Esophagus squamous epithelium (tissue), 5 donors: ENCODE results near the gene SLC15A4. TPM values are rescaled to one million over a fixed set of nuclear protein-coding genes. Genes with fewer than 3 reads are reported as not detected.

Source experiments
- DNase-seq: peaks from one replicate; lab custom pipeline; 2025; lab: John Stamatoyannopoulos, UW
- H3K27ac ChIP-seq, 4 donors: fragments of 200-600 bp; sonication (generic); one replicate each; pipeline ENCODE4 v1.5.1; 2016 to 2019; ENCODE audit warnings: mild to moderate bottlenecking in 1 of 4
- H3K27me3 ChIP-seq, 4 donors: fragments of 200-600 bp; sonication (generic); 1 replicate in 3 of 4; 2 replicates in 1 of 4; pipeline versions ENCODE4 v1.5.1 to v1.6.0; 2017 to 2021; ENCODE audit warnings: antibody characterized with exemption in 1 of 4
- H3K36me3 ChIP-seq, 3 donors: fragments of 200-600 bp; sonication (generic); one replicate each; pipeline ENCODE4 v1.5.1; 2016 to 2019
- H3K4me1 ChIP-seq, 3 donors: fragments of 200-600 bp; sonication (generic); one replicate each; pipeline ENCODE4 v1.5.1; 2017 to 2019
- H3K4me3 ChIP-seq, 4 donors: fragments of 200-600 bp; sonication (generic); 1 replicate in 3 of 4; 2 replicates in 1 of 4; pipeline ENCODE4 v1.5.1; 2016 to 2019; ENCODE audit warnings: mild to moderate bottlenecking in 2 of 4, moderate library complexity in 1 of 4
- H3K9me3 ChIP-seq, 3 donors: fragments of 200-600 bp; sonication (generic); one replicate each; pipeline ENCODE4 v1.5.1; 2016 to 2019
- POLR2A ChIP-seq, 4 donors: fragments of 450-650 bp; IDR thresholded peaks; one replicate each; pipeline ENCODE4 v1.6.1; 2017; ENCODE audit warnings: antibody characterized with exemption in 4 of 4, mild to moderate bottlenecking in 4 of 4, moderate library complexity in 3 of 4
- WGBS, 2 donors: methylation state at CpG; one replicate each; pipeline ENCODE4 v1.1.5; 2018; 5-methylcytosine and 5-hydroxymethylcytosine counted together
- intact Hi-C: fragments of 100-400 bp; cut with DNase I; formaldehyde crosslinking; loops from one replicate; pipeline ENCODE4 v1.15.0; 2022
- total RNA-seq, 4 donors: library from RNA; depleted of rRNA; stranded (reverse); fragments of >200 nt; gene quantifications; one replicate each; pipeline ENCODE4 v1.1.0, GENCODE V29; 2016
- TF ChIP-seq, protein P1 (sequence below), 6 experiments: fragments of 450-650 bp in 4 of 6; fragments of 200-600 bp in 2 of 6; sonication (generic) in 2 of 6; IDR thresholded peaks; one replicate each; pipeline ENCODE4 v1.5.1; 2016 to 2019; ENCODE audit warnings: antibody characterized with exemption in 6 of 6, mild to moderate bottlenecking in 4 of 6, moderate library complexity in 4 of 6
- donor health status: DM: yes; HTN: yes; CAD: no.

The SLC15A4 gene
- total RNA-seq, 4 donors from 2014 or later: 13.5 to 38.1 (median 26.8) TPM

DNA sequence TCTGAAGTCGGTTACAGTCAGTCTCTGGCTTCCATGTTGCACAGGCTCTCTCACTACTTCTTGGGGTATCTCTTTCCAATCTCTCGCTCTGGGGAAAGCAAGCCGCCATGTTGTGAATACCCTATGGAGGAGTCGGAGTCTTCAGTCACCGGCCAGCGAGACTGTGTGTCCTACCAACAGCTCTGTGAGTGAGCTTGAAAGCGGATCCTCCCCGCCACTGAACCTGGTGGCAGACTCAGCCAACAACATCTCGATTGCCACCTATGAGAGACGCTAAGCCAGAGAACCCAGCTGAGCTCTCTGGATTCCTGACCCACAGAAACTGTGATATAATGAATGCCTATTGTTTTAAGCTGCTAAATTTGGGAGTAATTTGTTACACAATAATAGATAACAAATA, 51.5 kb downstream of the SLC15A4 start:
- intact Hi-C loops: no loop called here
- Histone ChIP-seq H3K9me3 (no peaks in the 10 kb centered on the region), H3K27me3 (peaks cover 0 to 21% (median 0%) of the 10 kb centered on the region in 4 donors), H3K36me3 (no peaks in the 10 kb centered on the region), H3K4me1 (no peaks in the 10 kb centered on the region), H3K27ac (no peak overlapping the region), H3K4me3 (no peak overlapping the region)
- no peak for DNase-seq
- WGBS, 2 donors: 88 to 94% methylated on average over 7 to 8 of the region's 10 CpGs
- no peak for TF ChIP-seq POLR2A (IDR thresholded peaks at IDR 0.05)
- TF ChIP-seq, protein P1, sequence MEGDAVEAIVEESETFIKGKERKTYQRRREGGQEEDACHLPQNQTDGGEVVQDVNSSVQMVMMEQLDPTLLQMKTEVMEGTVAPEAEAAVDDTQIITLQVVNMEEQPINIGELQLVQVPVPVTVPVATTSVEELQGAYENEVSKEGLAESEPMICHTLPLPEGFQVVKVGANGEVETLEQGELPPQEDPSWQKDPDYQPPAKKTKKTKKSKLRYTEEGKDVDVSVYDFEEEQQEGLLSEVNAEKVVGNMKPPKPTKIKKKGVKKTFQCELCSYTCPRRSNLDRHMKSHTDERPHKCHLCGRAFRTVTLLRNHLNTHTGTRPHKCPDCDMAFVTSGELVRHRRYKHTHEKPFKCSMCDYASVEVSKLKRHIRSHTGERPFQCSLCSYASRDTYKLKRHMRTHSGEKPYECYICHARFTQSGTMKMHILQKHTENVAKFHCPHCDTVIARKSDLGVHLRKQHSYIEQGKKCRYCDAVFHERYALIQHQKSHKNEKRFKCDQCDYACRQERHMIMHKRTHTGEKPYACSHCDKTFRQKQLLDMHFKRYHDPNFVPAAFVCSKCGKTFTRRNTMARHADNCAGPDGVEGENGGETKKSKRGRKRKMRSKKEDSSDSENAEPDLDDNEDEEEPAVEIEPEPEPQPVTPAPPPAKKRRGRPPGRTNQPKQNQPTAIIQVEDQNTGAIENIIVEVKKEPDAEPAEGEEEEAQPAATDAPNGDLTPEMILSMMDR (IDR thresholded peaks at IDR 0.05): no peak

DNA sequence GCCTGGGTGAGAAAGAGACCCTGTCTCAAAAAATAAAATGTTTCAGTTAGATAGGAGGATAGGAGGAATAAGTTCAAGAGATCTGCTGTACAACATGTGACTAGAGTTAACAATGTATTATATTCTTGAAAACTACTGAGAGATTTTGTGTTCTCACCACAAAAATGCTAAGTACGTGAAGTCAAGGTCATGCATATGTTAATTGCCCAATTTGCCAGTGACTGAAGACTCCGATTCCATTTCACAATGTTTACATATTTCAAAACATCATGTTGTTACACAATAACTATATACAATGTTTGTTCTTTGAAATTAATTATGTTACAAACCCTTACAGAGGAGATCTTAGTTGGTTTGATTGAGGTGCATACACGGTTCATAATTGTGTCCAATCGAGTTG, 52.1 kb downstream of the SLC15A4 start:
- no peak for DNase-seq
- no peak for TF ChIP-seq POLR2A (IDR thresholded peaks at IDR 0.05)
- TF ChIP-seq, protein P1 (IDR thresholded peaks at IDR 0.05): no peak
- intact Hi-C loops: no loop called here
- H3K4me3 ChIP-seq: no peak overlapping the region
- H3K27me3 ChIP-seq: peaks cover 0 to 27% (median 0%) of the 10 kb centered on the region in 4 donors
- WGBS, 2 donors: 55 to 77% methylated on average over 4 of the region's 4 CpGs
- no peaks in the 10 kb centered on the region for H3K36me3 ChIP-seq
- no peak overlapping the region for H3K27ac ChIP-seq
- H3K4me1 ChIP-seq: no peaks in the 10 kb centered on the region
- no peaks in the 10 kb centered on the region for H3K9me3 ChIP-seq

GRCh38 chr12:128767518-128767917, 56.2 kb downstream of the SLC15A4 start:
- intact Hi-C loops: no loop called here
- TF ChIP-seq POLR2A (IDR thresholded peaks at IDR 0.05): no peak
- TF ChIP-seq, protein P1 (IDR thresholded peaks at IDR 0.05): no peak
- DNase-seq: no peak
- H3K9me3 ChIP-seq: no peaks in the 10 kb centered on the region
- H3K27ac ChIP-seq: no peak overlapping the region
- peaks cover 0 to 55% (median 0%) of the 10 kb centered on the region in 4 donors for H3K27me3 ChIP-seq
- no peaks in the 10 kb centered on the region for H3K4me1 ChIP-seq
- WGBS, 2 donors: 32 to 41% methylated on average over 9 of the region's 9 CpGs
- no peak overlapping the region for H3K4me3 ChIP-seq
- no peaks in the 10 kb centered on the region for H3K36me3 ChIP-seq

DNA sequence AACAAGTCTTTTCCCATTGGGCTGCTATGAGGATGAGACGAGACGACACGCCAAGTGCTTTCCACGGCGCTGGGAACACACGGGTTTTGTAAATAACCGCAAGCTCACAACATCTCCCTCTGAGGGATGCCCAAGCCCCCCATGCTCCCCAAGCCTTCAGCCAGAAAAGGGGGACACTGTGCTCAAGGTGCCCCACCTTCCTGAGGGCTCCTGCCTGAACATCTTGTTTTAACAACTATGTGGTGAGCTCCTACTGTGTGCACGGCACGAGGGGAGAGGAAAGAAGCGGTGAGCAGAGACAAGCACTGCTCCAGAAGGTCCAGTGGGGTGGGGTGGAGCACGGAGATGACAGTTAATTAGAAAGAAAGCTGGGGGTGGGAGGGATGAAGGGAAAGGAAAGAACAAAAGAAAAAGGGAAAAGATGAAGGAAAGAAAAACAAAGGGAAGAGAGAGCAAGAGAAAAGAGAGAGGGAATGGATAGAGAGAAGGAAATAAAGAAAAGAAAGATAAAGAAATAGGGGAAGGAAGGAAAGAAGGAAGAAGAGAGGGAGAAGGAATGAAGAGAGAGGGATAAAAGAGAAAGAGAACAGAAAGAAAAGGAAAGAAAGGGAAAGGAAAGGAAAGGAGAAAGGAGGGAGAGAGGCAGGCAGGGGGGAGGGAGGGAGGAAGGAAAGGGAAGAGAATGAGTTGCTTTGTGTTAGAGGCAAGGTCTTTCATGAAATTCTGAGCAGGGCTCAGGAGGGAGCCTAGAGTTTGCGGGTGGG, 56.8 kb downstream of the SLC15A4 start:
- Histone ChIP-seq H3K4me1 (no peaks in the 10 kb centered on the region), H3K27ac (no peak overlapping the region), H3K9me3 (no peaks in the 10 kb centered on the region), H3K27me3 (peaks cover 0 to 55% (median 0%) of the 10 kb centered on the region in 4 donors), H3K36me3 (no peaks in the 10 kb centered on the region), H3K4me3 (no peak overlapping the region)
- intact Hi-C loops: no loop called here
- TF ChIP-seq POLR2A (IDR thresholded peaks at IDR 0.05): no peak
- TF ChIP-seq, protein P1 (IDR thresholded peaks at IDR 0.05): no peak
- WGBS, 2 donors: 57 to 71% methylated on average over 8 to 9 of the region's 12 CpGs
- DNase-seq: no peak

GRCh38 chr12:128763395-128763794, 60.4 kb downstream of the SLC15A4 start:
- no peaks in the 10 kb centered on the region for H3K9me3 ChIP-seq
- no peak overlapping the region for H3K4me3 ChIP-seq
- TF ChIP-seq, protein P1 (IDR thresholded peaks at IDR 0.05): no peak
- TF ChIP-seq POLR2A (IDR thresholded peaks at IDR 0.05): no peak
- H3K27me3 ChIP-seq: peaks cover 0 to 45% (median 0%) of the 10 kb centered on the region in 4 donors
- intact Hi-C loops: no loop called here
- no peak overlapping the region for H3K27ac ChIP-seq
- 66 to 76% methylated on average over 6 to 7 of the region's 9 CpGs for WGBS, 2 donors
- H3K36me3 ChIP-seq: no peaks in the 10 kb centered on the region
- DNase-seq: no peak
- no peaks in the 10 kb centered on the region for H3K4me1 ChIP-seq
